Mesothelial cell of epicardium (in vitro differentiated cells): ENCODE results near the gene REEP6. TPM values are rescaled to one million over a fixed set of nuclear protein-coding genes. Genes with fewer than 3 reads are reported as not detected.

Source experiments
- DNase-seq, 2 experiments: peaks; one replicate each; pipeline ENCODE4 v3.0.0; 2021; ENCODE audit warnings: low spot score in 2 of 2; ENCODE audit not compliant: unreplicated experiment in 2 of 2
- H3K27ac Mint-ChIP-seq: 2 replicates; pipeline ENCODE4 v1.8.0; 2021; ENCODE audit warnings: mixed read lengths
- H3K27me3 Mint-ChIP-seq: 2 replicates; pipeline ENCODE4 v1.8.0; 2021; ENCODE audit warnings: low read depth, mixed read lengths
- H3K36me3 Mint-ChIP-seq: 2 replicates; pipeline ENCODE4 v1.8.0; 2021; ENCODE audit warnings: mixed read lengths
- H3K4me1 Mint-ChIP-seq: 2 replicates; pipeline ENCODE4 v1.8.0; 2021; ENCODE audit warnings: mixed read lengths
- H3K4me3 Mint-ChIP-seq: 2 replicates; pipeline ENCODE4 v1.8.0; 2021; ENCODE audit warnings: mild to moderate bottlenecking, moderate library complexity, mixed read lengths
- H3K9me3 Mint-ChIP-seq: 2 replicates; pipeline ENCODE4 v1.8.0; 2021; ENCODE audit warnings: mixed read lengths
- total RNA-seq: library from RNA; stranded (reverse); gene quantifications from 3 replicates; pipeline ENCODE4 v1.2.1, GENCODE V29; 2021
- TF ChIP-seq, protein P1 (sequence below): fragments of 200-600 bp; sonication (generic); IDR thresholded peaks from one replicate; pipeline ENCODE4 v1.5.0; 2021; ENCODE audit warnings: antibody characterized with exemption; ENCODE audit not compliant: unreplicated experiment

Gene REEP6
- total RNA-seq, 1 donor from 2014 or later: 3.8 TPM

DNA sequence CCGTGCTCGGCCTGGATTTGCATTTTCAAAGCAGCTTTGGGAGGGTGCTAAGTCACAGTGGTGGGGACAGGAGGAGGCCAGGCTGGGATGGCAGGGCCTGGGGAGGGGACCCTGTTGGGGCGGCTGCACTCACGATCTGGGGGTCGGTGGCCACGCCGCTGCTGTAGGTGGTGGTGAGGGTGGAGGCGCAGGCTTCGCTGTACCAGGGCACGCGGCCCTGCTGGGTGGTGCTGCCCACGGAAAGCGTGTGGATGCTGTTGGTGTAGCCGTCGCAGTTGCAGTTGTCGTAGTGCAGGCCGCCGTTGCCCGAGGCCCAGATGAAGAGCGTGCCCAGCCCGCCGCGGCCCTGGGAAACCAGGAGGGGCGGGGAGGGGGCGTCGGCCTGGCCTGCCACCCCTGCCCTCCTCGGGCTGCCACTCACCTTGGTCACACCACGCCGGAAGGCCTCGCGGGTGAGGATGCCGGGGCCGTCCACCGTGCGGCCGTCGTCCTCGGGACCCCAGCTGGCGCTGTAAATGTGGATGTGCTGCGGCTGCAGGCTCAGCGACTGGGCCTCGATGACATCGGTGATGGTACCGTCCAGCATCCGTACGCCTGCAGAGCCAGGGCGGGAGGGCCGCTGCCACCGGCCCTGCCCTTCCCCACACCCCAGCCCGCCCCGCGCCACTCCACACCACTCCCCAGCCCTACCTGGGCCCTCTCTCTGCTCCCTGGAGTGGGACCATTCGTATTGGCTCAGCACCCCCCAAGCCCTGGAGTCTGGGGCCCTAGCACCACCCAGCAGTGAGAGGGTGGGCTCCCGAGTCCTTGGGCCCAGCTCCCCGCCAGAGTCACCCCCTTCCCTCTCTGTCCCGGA lies 4.0 kb upstream of the REEP6 start:
- Mint-ChIP-seq H3K27ac (no peak overlapping the region), H3K9me3 (no peaks in the 10 kb centered on the region), H3K27me3 (peaks cover 5% of the 10 kb centered on the region), H3K4me1 (peaks cover 10% of the 10 kb centered on the region), H3K36me3 (peaks cover 2% of the 10 kb centered on the region), H3K4me3 (no peak overlapping the region)
- TF ChIP-seq, protein P1, sequence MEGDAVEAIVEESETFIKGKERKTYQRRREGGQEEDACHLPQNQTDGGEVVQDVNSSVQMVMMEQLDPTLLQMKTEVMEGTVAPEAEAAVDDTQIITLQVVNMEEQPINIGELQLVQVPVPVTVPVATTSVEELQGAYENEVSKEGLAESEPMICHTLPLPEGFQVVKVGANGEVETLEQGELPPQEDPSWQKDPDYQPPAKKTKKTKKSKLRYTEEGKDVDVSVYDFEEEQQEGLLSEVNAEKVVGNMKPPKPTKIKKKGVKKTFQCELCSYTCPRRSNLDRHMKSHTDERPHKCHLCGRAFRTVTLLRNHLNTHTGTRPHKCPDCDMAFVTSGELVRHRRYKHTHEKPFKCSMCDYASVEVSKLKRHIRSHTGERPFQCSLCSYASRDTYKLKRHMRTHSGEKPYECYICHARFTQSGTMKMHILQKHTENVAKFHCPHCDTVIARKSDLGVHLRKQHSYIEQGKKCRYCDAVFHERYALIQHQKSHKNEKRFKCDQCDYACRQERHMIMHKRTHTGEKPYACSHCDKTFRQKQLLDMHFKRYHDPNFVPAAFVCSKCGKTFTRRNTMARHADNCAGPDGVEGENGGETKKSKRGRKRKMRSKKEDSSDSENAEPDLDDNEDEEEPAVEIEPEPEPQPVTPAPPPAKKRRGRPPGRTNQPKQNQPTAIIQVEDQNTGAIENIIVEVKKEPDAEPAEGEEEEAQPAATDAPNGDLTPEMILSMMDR: no peak
- DNase-seq: no peak

DNA sequence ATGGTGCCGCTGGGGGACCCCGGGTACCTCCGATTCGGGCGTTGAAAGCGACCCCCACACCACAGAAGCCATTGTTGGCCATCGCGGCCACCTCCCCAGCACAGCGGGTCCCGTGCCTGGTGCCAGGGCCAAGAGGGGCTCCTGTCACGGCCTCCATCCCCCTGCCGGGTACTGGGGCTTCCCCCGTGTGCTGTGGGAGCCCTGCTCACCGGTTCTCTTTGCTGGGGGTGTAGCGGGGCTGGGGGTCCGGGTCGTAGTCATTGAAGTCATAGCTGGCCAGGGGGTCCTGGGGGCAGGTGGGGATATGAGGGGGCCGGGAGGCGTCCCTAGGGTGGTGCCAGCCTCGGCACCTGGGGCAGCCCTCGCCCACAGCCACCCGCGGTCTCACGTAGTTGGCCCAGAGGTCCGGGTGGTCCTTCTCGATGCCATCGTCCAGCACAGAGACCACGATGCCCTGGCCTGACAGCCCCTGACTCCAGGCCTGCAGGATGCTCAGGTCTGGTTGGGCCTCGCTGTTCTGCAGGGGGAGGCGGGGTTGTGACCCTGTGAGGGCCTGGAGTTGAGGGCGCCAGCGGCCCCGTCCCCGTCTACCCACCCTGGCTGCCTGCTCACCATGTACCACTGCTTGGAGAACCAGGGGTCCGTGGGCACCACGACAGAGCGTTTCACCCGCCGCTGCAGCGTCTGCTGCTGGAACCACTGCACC lies 3.3 kb upstream of the REEP6 start:
- TF ChIP-seq, protein P1: no peak
- DNase-seq: no peak
- no peaks in the 10 kb centered on the region for H3K9me3 Mint-ChIP-seq
- H3K4me3 Mint-ChIP-seq: no peak overlapping the region
- H3K4me1 Mint-ChIP-seq: peaks cover 11% of the 10 kb centered on the region
- H3K27ac Mint-ChIP-seq: no peak overlapping the region
- H3K27me3 Mint-ChIP-seq: peaks cover 13% of the 10 kb centered on the region
- peaks cover 2% of the 10 kb centered on the region for H3K36me3 Mint-ChIP-seq

DNA sequence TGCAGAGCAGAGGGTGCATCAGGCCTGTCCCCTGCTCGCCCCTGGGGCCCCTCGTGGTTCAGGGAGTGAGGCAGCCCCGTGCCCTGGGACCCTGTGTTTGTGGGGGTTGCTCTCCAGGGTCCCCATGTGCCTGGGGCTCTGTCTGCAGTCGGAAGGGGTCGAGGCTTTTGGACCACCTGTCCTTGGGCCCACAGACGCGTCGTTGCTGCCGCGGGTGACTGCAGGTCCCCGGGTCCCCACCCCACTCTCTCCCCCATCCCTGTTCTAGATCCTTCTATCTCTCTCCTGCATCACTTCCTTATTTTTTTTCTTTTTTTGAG lies 2.7 kb upstream of the REEP6 start:
- no peak for DNase-seq
- Mint-ChIP-seq H3K4me3 (peak overlapping the region; percentile 24), H3K36me3 (peaks cover under 1% of the 10 kb centered on the region), H3K27ac (no peak overlapping the region), H3K4me1 (peaks cover 11% of the 10 kb centered on the region), H3K27me3 (peaks cover 17% of the 10 kb centered on the region), H3K9me3 (no peaks in the 10 kb centered on the region)
- TF ChIP-seq, protein P1: no peak

DNA sequence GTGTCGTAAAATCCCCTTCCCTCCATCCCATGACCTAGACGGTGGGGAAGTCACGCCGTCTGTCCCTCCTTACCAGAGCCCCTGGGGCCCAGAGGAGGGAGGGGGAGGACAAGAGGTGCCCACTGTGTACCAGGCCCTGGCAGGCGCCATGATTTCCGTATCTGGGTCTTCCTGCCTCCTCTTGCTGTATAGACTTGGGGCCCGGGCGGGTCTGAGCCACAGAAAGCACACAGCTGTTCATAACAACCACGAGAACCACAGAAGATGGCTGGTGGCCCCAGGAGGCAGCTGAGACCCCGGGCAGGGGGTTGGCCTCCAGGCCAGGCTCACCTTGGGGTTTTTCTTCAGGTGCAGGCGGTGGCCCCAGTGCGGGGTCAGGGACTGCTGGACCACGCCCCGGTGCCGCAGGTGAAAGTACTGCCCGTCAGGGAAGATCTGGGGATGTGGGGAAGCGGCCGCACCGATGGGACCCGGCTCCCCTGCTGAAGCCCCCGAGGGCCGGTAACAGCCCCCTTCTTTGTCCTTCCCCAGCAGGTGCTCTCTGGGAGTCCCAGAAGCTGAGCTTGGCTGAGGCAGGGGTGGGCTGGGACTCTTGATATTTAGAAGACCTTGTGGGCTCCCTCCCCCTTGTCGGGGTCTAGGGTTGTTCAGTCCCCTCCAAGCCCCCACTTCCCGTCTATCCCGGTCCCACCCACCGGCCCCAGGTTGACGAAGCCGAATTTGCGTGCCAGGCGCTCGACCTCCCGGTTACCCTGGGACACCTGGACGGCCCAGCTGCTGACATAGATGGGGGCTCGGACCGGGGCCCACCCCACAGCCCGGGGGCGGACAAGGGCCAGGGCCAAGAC lies 1.3 kb upstream of the REEP6 start:
- peaks cover 26% of the 10 kb centered on the region for H3K27me3 Mint-ChIP-seq
- H3K27ac Mint-ChIP-seq: peak overlapping the region; percentile 25
- DNase-seq: peak in 1 of 2 experiments; percentile 20
- H3K4me3 Mint-ChIP-seq: peak overlapping the region; percentile 64
- H3K36me3 Mint-ChIP-seq: no peaks in the 10 kb centered on the region
- H3K4me1 Mint-ChIP-seq: peaks cover 11% of the 10 kb centered on the region
- no peaks in the 10 kb centered on the region for H3K9me3 Mint-ChIP-seq
- TF ChIP-seq, protein P1: no peak

DNA sequence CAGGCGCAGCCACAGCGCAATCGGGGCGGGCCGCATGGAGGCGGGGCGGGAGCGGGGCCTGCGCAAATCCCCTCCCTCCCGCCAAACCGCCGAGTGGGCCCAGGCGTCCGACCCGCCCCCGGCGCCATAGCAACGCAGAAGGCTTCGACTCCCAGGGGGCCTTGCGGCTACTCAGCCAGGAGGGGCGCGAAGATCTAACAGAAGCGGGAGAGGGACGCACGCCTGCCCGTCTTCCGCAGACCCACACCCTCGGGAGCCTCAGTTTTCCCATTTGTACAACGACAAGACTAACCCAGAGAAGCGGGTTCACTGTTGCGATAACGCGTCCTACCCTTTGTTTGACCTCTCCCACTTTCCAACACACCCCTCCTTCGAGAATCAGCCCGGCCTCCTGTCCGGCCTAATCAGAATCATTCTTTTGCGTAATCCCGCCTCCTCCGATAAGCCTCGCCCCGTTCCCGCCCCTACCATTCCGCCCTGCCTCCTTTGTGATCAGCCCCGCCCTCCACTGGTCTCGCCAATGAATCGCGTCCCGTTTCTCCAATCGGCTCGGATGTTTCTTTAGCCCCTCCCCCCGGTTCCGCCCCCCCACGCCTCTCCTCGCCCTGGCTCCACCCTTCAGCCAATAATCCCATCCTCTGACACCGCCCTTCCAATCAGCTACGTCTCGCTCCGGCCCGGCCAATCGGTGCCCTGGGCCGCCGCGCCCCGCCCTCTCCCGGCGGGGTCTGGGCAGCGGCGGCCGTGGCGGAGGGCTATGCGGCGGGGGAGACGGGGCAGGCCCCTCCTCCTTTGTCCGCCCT lies 469 bp upstream of the REEP6 start, which contains the start of gene PCSK4:
PCSK4 (minus strand) TSS at position 40 of the 803 bp plus-strand sequence; CDS start at position 36, 4 bp downstream.
- H3K36me3 Mint-ChIP-seq: no peaks in the 10 kb centered on the region
- no peaks in the 10 kb centered on the region for H3K9me3 Mint-ChIP-seq
- H3K4me1 Mint-ChIP-seq: peaks cover 11% of the 10 kb centered on the region
- H3K27me3 Mint-ChIP-seq: peaks cover 26% of the 10 kb centered on the region
- H3K27ac Mint-ChIP-seq: peak within 1 kb of the TSS; percentile 91
- peak; percentile 97 to 98 for DNase-seq
- H3K4me3 Mint-ChIP-seq: peak within 1 kb of the TSS; percentile 83
- TF ChIP-seq, protein P1: no peak
